Kidney glomerular epithelial cell (primary cell): ENCODE data around the gene MATK.
"Not testable (repeated sequence)": the region's sequence is repeated elsewhere in the genome, so short reads cannot be mapped to it uniquely, and the experiment has no call there.

Source experiments
- DNase-seq: peaks from one replicate; lab custom pipeline; 2025; lab: John Stamatoyannopoulos, UW

Gene MATK

GRCh38 chr19:3785938-3786824 is at the start of gene MATK:
MATK (minus strand) TSS chr19:3786381; CDS start chr19:3785135, 1,246 bp downstream.
- no peak for DNase-seq

DNA sequence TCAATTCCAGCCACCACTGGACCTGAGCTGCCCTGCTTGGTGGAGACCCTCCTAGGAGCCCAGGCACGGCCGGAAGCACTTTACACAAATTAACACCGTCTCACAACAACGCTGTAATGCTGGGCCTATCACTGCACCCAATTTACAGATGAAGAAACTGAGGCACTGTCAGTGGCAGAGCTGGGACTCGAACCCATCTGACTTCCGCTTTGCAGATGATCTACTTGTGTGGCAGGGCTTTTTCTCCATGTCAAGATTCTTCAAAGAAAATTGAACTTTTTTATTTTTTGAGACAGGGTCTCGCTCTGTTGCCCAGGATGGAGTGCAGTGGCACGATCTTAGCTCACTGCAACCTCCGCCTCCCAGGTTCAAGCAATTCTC is 48.9 kb upstream of the MATK start:
- no peak for DNase-seq

DNA sequence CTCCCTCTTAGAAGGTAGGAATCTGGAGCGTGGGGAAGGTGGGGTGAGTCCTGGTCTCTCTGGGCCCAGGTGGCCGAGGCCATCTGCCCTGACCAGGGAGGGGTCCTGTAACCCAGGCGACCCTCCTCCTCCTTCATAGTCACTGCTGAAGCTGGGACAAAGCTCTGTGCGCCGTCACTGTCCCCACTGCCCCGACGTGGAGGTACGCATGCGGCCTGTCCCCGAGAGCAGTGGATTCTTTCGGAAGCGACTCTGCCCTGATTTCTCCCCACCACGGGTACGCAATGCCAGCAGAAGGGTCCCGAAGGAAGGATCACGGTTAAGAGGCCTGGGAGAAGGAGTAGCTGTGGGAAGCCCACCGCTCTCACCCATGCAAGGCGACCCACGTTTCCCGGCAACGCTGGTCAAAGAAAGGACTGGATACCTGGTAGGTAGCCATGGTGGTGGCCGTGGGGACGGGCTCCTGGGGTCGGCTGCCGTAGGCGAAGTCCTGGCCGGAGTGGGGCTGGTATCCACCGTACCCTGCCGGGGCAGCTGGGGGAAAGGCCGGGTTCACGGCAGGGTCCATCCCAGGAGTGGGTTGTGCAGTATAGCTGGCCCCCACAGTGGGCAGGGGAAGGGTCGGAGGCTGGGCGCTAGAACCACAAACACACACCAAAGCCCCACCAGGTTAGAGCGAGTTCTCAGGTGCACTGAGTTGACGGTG is 48.3 kb upstream of the MATK start:
- no peak for DNase-seq

DNA sequence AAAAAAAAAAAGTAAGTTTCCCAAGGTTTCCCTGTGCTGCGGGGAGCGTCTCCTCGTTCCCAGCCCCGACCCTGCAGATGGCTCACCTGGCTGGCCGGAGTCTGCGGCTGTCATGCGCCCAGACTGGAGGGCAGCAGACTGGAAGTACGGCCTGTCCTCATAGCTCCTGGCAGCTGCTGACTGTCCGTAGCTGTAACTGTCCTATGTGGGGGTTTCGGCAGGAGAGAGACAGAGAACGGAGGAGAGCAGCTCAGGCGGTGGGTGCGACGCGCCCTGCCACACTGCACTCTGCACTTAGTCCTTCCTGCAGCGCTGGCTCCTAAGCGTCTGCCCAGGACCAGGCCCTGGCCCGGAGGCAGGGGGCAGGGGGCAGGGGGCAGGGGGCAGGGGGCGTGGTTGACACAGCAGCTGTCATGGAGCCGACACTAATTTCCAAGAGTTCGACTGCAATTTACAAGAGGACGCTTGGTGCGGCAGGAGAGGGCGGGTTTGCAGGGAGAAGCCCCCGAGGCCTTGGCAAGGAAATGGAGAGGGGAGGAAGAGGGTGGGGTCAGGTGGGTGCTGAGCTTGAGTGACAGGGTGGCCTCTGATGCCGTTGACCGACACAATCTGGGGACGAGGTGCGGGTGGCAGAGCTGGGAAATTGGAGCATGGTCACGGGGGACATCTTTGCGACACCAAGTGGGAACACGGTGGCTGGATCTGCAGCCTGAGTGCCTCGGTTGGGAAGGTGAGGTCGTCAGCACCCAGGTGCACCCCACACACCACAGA is 47.6 kb upstream of the MATK start:
- DNase-seq = no peak

DNA sequence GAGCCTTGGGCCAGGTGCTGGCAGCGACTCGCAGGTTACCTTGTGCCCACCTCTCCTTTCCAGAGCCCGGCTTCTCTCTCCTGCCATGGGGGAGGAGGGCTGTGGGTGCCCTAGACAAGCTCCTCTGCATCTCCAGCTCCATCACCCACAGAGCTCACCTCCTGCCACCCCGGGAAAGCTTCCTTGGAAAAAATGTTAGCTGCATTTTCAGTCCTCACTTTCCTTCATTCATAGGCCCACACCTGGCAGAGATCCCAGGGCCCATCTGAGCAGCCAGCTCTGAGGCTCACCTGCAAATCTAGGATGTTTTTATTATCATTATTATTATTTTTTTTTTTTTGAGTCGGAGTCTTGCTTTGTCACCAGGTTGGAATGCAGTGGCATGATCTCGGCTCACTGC is 45.8 kb upstream of the MATK start:
- no peak for DNase-seq

- no peak for DNase-seq
These were observed 45.4 kb upstream of the MATK start for GRCh38 chr19:3831601-3832000.

DNA sequence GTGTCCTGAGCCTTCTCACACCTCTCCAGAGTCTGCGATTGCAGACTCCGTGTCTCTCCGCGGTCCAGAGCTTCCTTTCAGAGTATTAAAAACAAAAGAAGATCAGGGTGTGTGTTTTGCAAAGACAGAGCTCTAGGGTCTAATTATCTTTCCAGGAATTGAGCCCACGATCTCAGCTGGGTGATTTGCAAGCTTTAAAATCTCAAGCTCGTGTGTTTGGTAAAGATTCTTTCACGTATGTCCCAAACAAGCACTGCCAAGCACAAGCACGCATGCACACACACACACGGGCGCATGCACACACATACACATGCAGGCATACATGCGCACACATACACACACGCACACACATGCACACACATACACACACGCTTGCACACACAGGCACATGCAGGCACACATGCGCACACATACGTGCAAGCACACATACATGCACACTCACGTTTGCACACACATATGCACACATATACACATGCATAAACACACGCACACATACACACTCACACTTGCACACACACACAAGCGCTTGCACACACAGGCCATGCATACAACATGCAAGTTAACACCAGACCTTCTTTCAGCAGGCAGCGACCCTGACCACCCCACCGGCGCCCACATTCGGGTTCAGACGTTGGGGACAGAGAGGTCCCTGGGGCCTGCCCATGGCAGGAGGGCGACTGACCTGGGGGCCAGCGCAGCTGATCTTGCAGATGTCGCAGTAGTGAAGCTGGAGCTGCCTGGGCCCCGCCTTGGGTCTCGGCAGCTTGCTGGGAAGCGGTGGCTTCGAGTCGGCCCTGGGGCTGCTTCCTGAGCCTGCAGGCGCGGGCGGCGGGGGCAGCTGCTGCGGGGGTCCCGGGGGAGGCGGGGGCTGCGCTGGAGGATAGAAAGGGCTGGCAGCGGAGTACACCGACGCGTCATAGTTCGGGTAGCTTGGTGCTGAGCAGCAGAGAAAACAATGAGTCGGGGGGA is 44.7 kb upstream of the MATK start:
- DNase-seq = no peak

DNA sequence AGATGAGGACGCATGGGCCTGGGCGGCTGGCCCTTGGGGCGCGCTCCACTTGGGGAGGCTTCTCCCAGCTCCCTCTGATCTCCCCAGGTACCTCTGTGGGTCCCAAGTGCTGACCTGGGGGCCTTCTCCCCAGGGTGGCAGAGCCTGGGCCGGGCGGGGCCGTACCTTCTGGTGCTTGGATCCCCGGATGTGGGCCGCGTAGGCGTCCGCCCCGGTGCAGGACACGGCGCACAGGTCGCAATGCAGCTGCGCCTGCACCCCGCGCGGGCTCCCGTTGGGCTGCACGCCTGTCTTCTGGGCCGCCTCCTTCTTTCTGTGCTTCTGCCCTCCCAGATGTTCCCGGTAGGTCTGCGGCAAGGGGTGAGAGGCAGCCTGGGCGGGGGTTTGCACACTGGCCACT is 41.1 kb upstream of the MATK start:
- DNase-seq = no peak

GRCh38 chr19:3826163-3826562 is 40.0 kb upstream of the MATK start:
- no peak for DNase-seq

GRCh38 chr19:3825286-3825956 is 39.2 kb upstream of the MATK start:
- no peak for DNase-seq

DNA sequence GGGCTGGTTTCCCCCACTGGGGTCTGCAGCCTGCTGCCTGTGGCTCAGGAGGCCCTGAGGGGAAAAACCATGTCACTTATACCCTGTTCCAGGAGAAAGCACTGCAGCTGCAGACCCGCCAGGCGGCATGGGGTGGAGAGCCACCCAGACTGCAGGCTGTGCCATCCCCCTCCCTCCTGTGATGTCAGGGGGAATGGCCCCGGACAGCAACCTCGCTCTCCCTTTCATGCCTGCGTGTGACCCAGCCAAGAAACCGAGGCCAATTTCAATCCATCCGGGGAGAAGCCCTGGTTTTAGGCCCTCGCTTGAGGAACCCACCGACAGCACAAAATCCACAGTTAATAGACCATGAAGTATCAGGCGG is 37.2 kb upstream of the MATK start:
- DNase-seq = no peak

DNA sequence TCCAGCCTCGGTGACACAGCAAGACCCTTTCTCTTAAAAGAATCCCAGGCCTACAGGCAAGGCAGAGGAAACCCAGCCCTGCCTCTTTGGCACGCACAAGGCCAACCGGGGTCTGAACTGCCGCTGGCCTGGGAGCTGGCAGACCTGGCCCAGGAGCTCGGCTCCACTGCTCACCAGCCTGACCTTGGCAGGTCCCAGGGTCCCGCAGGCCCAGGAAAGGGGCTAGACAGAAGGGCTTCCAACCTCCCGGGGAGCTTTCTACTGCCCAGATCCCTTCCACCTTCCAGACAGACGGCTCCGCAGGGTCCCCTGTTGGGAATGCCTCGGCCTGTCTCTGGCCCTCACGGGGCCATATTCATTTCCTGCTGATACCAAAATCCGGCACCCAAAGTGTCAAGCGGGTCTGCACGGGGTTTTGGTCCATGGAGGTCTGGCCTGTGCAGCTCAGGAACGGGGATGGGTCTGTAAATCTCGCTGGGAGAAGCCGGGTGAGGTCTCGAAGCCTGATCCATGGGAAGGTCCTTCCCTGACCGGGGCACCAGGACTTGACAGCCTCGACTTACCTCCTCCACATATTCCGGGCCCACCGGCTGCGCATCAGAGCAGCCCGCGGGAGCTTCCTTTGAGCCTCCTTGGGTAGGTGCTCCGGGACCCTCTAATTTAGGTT is 36.6 kb upstream of the MATK start:
- no peak for DNase-seq

DNA sequence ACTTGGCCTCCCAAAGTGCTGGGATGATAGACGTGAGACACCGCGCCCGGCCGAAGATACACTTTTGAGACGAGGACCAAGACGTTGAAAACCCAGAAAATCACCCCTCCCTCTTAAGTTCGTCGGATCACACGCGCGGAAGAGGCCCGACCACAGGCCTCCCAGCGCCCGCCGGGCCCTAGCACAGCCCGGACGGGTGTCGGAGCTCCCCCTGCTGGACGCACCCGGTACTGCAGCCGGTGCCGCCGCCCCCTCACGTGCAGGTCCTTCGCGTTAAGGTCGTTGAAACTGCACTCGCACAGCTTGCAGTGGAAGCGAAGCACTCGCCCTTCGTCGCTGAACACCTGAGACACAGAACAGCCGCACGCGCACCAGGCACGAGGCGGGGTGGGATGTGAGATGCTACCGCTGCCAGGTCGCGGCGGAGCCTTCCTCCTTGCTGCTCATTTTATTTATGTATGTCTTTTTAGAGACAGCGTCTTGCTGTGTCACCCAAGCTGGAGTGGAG is 35.7 kb upstream of the MATK start:
- no peak for DNase-seq

- DNase-seq = no peak
These were observed 35.0 kb upstream of the MATK start for GRCh38 chr19:3821156-3821555.

DNA sequence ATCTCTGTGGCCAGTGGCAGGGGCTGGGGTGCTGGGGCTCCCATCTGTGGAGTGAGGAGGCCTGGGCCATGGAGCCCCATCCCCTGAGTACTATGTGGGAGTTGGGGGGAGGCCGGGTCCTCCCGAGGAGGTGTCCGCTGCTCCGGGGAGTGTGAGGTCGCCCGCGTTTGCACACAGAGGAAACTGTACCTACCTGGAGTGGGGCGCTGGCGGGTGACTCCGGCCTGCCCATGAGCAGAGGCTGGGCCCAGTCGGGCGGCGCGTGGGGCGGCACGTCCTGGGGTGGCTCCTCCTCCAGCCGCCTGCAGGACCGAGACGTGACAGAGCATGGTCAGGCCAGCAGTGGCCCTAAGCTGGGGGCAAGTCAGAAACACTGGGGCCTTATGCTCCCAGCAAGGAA is 33.8 kb upstream of the MATK start:
- no peak for DNase-seq

GRCh38 chr19:3818918-3819317 is 32.7 kb upstream of the MATK start:
- DNase-seq = no peak

GRCh38 chr19:3818466-3818865 is 32.3 kb upstream of the MATK start:
- no peak for DNase-seq

GRCh38 chr19:3817761-3818160 is 31.6 kb upstream of the MATK start:
- DNase-seq = no peak

- DNase-seq = no peak
These were observed 30.5 kb upstream of the MATK start for GRCh38 chr19:3816566-3817218.

DNA sequence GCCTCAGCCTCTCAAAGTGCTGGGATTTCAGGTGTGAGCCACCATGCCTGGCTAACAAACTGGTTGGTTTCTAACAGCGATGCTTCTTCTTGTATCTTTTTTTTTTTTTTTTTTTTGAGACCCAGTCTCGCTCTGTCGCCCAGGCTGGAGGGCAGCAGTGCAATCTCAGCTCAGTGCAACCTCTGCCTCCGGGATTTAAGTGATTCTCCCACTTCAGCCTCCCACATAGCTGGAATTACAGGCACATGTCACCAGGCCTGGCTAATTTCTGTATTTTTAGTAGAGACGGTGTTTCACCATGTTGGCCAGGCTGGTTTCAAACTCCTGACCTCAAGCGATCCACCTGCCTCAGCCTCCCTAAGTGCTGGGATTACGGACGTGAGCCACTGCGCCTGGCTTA is 30.0 kb upstream of the MATK start:
- DNase-seq = not testable (repeated sequence)
